WTC11 (cell line): ENCODE data around the gene PUM1.

Source experiments
- ARID4B ChIP-seq: sonication (generic); formaldehyde crosslinking; IDR thresholded peaks from 2 replicates; pipeline ENCODE4 v1.8.0; 2023; ENCODE audit warnings: missing genetic modification reagents, mild to moderate bottlenecking, borderline replicate concordance
- CTCF ChIP-seq: fragments of 200-600 bp; IDR thresholded peaks from 2 replicates; pipeline ENCODE4 v1.8.0; 2022; ENCODE audit warnings: antibody characterized with exemption
- MAX ChIP-seq: sonication (generic); formaldehyde crosslinking; IDR thresholded peaks from 2 replicates; pipeline ENCODE4 v1.8.0; 2022; ENCODE audit warnings: mild to moderate bottlenecking, missing genetic modification reagents
- NFE2L1 ChIP-seq: sonication (generic); formaldehyde crosslinking; IDR thresholded peaks from 2 replicates; pipeline ENCODE4 v1.8.1; 2023; ENCODE audit warnings: missing genetic modification reagents
- SMAD3 ChIP-seq: sonication (generic); formaldehyde crosslinking; IDR thresholded peaks from 2 replicates; pipeline ENCODE4 v1.8.0; 2022; ENCODE audit warnings: missing genetic modification reagents, mild to moderate bottlenecking, borderline replicate concordance
- TEAD4 ChIP-seq: sonication (generic); formaldehyde crosslinking; IDR thresholded peaks from 2 replicates; pipeline ENCODE4 v1.8.0; 2022; ENCODE audit warnings: mild to moderate bottlenecking, missing genetic modification reagents
- ZNF423 ChIP-seq: fragments of 250-450 bp; sonication (Bioruptor Pico); IDR thresholded peaks from 2 replicates; pipeline ENCODE4 v2.1.2; 2022; ENCODE audit warnings: mild to moderate bottlenecking, moderate library complexity
- ZNF425 ChIP-seq: fragments of 250-450 bp; sonication (Bioruptor Pico); conservative IDR thresholded peaks from 2 replicates; pipeline ENCODE4 v1.9.0; 2021; ENCODE audit warnings: mild to moderate bottlenecking

- TF ChIP-seq TEAD4 (CRISPR knock-in tag) (no peak), CTCF (no peak), ZNF425 (CRISPR knock-in tag) (no peak), ZNF423 (CRISPR knock-in tag) (no peak), ARID4B (CRISPR knock-in tag) (no peak), MAX (no peak), SMAD3 (CRISPR knock-in tag) (no peak), NFE2L1 (CRISPR knock-in tag) (no peak)
Observed at GRCh38 chr1:30975217-30975616, 90.3 kb downstream of the PUM1 start.
